GM12875 (cell line): Measurements from ENCODE around the gene ZNF219.

Experiments used
- H3K4me3 ChIP-seq: one replicate; pipeline ENCODE4 v1.5.1; 2011; ENCODE audit warnings: low read depth, low read length, control low read depth
- TF ChIP-seq, protein P1 (sequence below): IDR thresholded peaks from 2 replicates; pipeline ENCODE4 v1.5.1; 2011; ENCODE audit warnings: low read depth, mild to moderate bottlenecking, control low read depth, inconsistent platforms, low read length, moderate library complexity, borderline replicate concordance; ENCODE audit not compliant: insufficient read depth

The ZNF219 gene

DNA sequence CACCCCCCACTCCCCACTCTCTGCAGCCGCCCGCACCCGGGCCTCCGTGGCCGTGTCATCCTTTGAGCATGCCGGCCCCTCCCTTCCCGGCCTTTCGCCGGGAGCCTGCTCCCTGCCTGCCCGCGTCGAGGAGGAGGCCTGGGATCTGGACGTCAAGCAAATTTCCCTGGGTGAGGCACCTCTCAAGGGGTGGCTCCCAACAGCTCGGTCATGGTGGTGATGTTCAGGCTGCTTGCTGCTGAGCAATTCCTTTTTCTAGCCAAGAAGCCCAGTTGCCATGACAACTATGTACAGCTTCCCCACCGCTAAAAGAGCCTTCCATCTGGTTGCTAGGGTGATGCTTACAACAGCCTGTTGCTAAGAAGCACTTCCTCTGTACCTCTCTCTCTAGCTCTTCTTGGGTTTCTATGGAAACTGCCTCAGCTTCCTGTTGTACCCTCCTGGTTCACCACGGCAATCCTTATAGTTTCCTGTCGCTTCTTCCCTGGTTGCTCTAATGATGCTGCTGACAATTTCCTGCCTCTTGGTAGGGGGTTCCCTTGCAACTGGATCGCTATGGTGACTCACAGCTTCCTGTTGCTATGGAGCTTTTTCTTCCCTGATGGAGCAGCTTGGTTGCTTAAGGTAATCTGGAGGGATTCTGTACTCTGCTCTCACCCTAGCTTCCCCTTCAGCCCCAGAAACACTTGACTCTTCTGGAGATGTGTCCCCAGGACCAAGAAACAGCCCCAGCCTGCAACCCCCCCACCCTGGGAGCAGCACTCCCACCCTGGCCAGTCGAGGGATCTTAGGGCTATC is 11.0 kb downstream of the ZNF219 start:
- TF ChIP-seq, protein P1, sequence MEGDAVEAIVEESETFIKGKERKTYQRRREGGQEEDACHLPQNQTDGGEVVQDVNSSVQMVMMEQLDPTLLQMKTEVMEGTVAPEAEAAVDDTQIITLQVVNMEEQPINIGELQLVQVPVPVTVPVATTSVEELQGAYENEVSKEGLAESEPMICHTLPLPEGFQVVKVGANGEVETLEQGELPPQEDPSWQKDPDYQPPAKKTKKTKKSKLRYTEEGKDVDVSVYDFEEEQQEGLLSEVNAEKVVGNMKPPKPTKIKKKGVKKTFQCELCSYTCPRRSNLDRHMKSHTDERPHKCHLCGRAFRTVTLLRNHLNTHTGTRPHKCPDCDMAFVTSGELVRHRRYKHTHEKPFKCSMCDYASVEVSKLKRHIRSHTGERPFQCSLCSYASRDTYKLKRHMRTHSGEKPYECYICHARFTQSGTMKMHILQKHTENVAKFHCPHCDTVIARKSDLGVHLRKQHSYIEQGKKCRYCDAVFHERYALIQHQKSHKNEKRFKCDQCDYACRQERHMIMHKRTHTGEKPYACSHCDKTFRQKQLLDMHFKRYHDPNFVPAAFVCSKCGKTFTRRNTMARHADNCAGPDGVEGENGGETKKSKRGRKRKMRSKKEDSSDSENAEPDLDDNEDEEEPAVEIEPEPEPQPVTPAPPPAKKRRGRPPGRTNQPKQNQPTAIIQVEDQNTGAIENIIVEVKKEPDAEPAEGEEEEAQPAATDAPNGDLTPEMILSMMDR = no peak
- H3K4me3 ChIP-seq = no peak overlapping the region

GRCh38 chr14:21086908-21087293 is 11.6 kb downstream of the ZNF219 start:
- no peak overlapping the region for H3K4me3 ChIP-seq
- TF ChIP-seq, protein P1 = no peak

- H3K4me3 ChIP-seq = no peak overlapping the region
- TF ChIP-seq, protein P1 = no peak
These were observed 13.2 kb downstream of the ZNF219 start for GRCh38 chr14:21084998-21085853.

DNA sequence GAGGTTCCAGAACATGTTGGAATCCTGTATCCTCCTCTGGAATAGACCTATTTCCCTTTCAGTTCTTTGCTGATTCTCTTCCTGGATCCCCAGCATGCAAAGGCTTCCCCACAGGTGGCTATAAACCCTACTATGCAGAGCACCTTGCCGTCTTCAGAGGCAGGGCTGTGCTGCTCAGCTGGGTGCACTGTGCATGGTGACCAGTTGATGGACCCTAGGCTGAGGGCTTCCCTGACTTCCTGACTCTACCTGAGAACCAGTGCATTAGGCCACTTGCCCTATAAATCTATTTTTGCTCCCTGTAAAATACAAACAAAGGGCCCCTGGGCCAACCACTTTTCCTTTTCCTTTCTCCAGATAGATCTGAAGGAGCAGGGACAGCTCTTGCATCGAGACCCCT is 14.1 kb downstream of the ZNF219 start:
- H3K4me3 ChIP-seq = no peak overlapping the region
- TF ChIP-seq, protein P1 = no peak

GRCh38 chr14:21083565-21084325 is 14.7 kb downstream of the ZNF219 start:
- TF ChIP-seq, protein P1 = no peak
- H3K4me3 ChIP-seq = no peak overlapping the region

GRCh38 chr14:21081521-21082142 is 16.8 kb downstream of the ZNF219 start:
- H3K4me3 ChIP-seq = no peak overlapping the region
- TF ChIP-seq, protein P1 = no peak
